ENCODE measurements around the gene NANOGP8.
"Not testable (repeated sequence)": the region's sequence is repeated elsewhere in the genome, so short reads cannot be mapped to it uniquely, and the experiment has no call there.

The NANOGP8 gene

GRCh38 chr15:35085176-35085919, at the start of gene NANOGP8:
Gene NANOGP8, minus strand, starts transcription at chr15:35085295. Its CDS starts 185 bp downstream, at chr15:35085110.
- not testable (repeated sequence) for DNase-seq (ENCODE audit: low spot score)

- no peak for DNase-seq (ENCODE audit: low spot score)
These were observed 49.2 kb upstream of the NANOGP8 start for GRCh38 chr15:35134299-35134698.

- no peak for DNase-seq (ENCODE audit: low spot score)
These were observed 45.1 kb upstream of the NANOGP8 start for GRCh38 chr15:35130245-35130644.

- no peak for DNase-seq (ENCODE audit: low spot score)
These were observed 44.3 kb upstream of the NANOGP8 start for GRCh38 chr15:35129361-35129760.

GRCh38 chr15:35127717-35128116, 42.6 kb upstream of the NANOGP8 start:
- DNase-seq (ENCODE audit: low spot score) = no peak

GRCh38 chr15:35126236-35126635, 41.1 kb upstream of the NANOGP8 start:
- no peak for DNase-seq (ENCODE audit: low spot score)

GRCh38 chr15:35123743-35124142, 38.6 kb upstream of the NANOGP8 start:
- DNase-seq (ENCODE audit: low spot score) = no peak

- DNase-seq (ENCODE audit: low spot score) = no peak
These were observed 36.7 kb upstream of the NANOGP8 start for GRCh38 chr15:35121611-35122359.

GRCh38 chr15:35120173-35120572, 35.1 kb upstream of the NANOGP8 start:
- DNase-seq (ENCODE audit: low spot score) = no peak

- no peak for DNase-seq (ENCODE audit: low spot score)
These were observed 33.9 kb upstream of the NANOGP8 start for GRCh38 chr15:35118960-35119359.

GRCh38 chr15:35117543-35118265, 32.6 kb upstream of the NANOGP8 start:
- no peak for DNase-seq (ENCODE audit: low spot score)

GRCh38 chr15:35115155-35115725, 30.1 kb upstream of the NANOGP8 start:
- DNase-seq (ENCODE audit: low spot score) = no peak

GRCh38 chr15:35112346-35112745, 27.3 kb upstream of the NANOGP8 start:
- DNase-seq (ENCODE audit: low spot score) = no peak

GRCh38 chr15:35111861-35112260, 26.8 kb upstream of the NANOGP8 start:
- DNase-seq (ENCODE audit: low spot score) = peak; percentile 22

- no peak for DNase-seq (ENCODE audit: low spot score)
These were observed 23.4 kb upstream of the NANOGP8 start for GRCh38 chr15:35108453-35108852.

GRCh38 chr15:35107561-35107960, 22.5 kb upstream of the NANOGP8 start:
- no peak for DNase-seq (ENCODE audit: low spot score)

- peak; percentile 5 for DNase-seq (ENCODE audit: low spot score)
These were observed 22.0 kb upstream of the NANOGP8 start for GRCh38 chr15:35107122-35107521.

GRCh38 chr15:35104526-35105147, 19.5 kb upstream of the NANOGP8 start:
- DNase-seq (ENCODE audit: low spot score) = no peak

- DNase-seq (ENCODE audit: low spot score) = no peak
These were observed 17.1 kb upstream of the NANOGP8 start for GRCh38 chr15:35102186-35102585.

GRCh38 chr15:35101335-35101734, 16.2 kb upstream of the NANOGP8 start:
- DNase-seq (ENCODE audit: low spot score) = no peak

GRCh38 chr15:35098737-35099136, 13.6 kb upstream of the NANOGP8 start:
- no peak for DNase-seq (ENCODE audit: low spot score)

GRCh38 chr15:35095941-35096340, 10.8 kb upstream of the NANOGP8 start:
- DNase-seq (ENCODE audit: low spot score) = no peak

All from kidney tubule cell (primary cell).